ENCODE measurements around the gene SFI1. TPM values are rescaled to one million over a fixed set of nuclear protein-coding genes. Genes with fewer than 3 reads are reported as not detected.
A peak's percentile ranks its signal among the peaks of the same experiment; 100 is the strongest.

SFI1 gene, protein sequence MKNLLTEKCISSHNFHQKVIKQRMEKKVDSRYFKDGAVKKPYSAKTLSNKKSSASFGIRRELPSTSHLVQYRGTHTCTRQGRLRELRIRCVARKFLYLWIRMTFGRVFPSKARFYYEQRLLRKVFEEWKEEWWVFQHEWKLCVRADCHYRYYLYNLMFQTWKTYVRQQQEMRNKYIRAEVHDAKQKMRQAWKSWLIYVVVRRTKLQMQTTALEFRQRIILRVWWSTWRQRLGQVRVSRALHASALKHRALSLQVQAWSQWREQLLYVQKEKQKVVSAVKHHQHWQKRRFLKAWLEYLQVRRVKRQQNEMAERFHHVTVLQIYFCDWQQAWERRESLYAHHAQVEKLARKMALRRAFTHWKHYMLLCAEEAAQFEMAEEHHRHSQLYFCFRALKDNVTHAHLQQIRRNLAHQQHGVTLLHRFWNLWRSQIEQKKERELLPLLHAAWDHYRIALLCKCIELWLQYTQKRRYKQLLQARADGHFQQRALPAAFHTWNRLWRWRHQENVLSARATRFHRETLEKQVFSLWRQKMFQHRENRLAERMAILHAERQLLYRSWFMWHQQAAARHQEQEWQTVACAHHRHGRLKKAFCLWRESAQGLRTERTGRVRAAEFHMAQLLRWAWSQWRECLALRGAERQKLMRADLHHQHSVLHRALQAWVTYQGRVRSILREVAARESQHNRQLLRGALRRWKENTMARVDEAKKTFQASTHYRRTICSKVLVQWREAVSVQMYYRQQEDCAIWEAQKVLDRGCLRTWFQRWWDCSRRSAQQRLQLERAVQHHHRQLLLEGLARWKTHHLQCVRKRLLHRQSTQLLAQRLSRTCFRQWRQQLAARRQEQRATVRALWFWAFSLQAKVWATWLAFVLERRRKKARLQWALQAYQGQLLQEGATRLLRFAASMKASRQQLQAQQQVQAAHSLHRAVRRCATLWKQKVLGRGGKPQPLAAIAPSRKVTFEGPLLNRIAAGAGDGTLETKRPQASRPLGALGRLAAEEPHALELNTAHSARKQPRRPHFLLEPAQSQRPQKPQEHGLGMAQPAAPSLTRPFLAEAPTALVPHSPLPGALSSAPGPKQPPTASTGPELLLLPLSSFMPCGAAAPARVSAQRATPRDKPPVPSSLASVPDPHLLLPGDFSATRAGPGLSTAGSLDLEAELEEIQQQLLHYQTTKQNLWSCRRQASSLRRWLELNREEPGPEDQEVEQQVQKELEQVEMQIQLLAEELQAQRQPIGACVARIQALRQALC
- total RNA-seq = 100 to 1,000 TPM; 284 to 383 (median 304) TPM
- total RNA-seq (2013) = 151 TPM
- 42.2 to 336 (median 202) reads per million in 29 experiments for total RNA-seq

DNA sequence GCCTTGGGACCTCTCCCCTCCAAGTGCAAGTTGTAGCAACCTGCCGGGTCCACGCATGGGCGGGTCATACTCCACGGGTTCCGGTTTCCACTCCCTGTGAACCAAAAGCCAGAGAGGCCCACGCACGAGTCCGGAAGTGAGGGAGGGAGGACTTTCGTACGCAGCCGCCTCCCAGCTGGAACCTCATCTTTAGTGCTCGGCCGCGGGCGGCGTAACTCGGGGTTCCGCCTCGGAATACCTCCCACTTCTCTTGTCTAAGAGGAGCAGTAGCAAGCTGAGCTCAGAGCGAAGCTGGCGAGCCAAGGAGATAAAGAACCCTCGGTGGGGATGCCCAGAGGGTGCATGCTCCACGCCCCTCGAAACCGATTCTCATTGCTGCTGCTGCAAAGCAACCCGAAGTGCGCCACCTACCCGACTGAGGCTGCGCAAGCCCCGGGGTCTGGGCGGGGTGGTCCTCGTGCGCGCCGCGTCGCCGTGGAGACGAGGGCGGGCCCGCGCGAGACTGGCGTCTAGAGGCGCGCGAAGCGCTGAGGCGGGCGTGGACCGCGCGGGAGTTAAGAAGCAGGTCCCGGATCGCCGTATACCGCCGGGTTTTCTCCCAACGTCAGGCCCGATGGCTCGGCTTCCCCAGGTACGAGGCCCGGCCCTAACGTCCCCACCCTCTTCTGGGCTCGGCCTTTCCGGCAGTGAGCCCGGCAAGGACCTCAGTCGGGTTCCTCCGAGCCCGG lies at the start of gene SFI1:
Gene SFI1 (plus strand): TSS at position 530 of the 728 bp plus-strand sequence. CDS start 11,749 bp downstream, outside the sequence.
- no peaks in the 10 kb centered on the region for H3K36me3 Mint-ChIP-seq
- Histone ChIP-seq H3K27ac (ENCODE audit: low read length) (peak within 1 kb of the TSS; percentile 86), H3K4me1 (ENCODE audit: control insufficient read depth in 1 of 2, extremely low read depth in 1 of 2, insufficient read depth in 2 of 2, low read length in 2 of 2) (peaks cover 12 to 50% of the 10 kb centered on the region in 2 experiments), H3K27me3 (replicated peaks in 1 of 2; ENCODE audit: control insufficient read depth in 2 of 2, extremely low read depth in 1 of 2, insufficient read depth in 2 of 2, low read length in 1 of 2) (no peaks in the 10 kb centered on the region), H3K4me3 (ENCODE audit: control insufficient read depth in 1 of 2, extremely low read depth in 1 of 2, low read length in 1 of 2) (peak within 1 kb of the TSS; percentile 85 to 99), H3K36me3 (ENCODE audit: control insufficient read depth in 2 of 2, extremely low read depth in 1 of 2, insufficient read depth in 1 of 2, low read length in 1 of 2) (peaks cover 0 to 6% of the 10 kb centered on the region in 2 donors), H3K9me3 (no peaks in the 10 kb centered on the region)
- H3K4me1 Mint-ChIP-seq = peaks cover 24 to 49% (median 47%) of the 10 kb centered on the region in 3 donors
- no peaks in the 10 kb centered on the region for H3K9me3 Mint-ChIP-seq
- under 1% methylated on average over 69 of the region's 70 CpGs for WGBS (ENCODE audit: insufficient coverage)
- CTCF ChIA-PET = no interaction called here
- H3K4me3 Mint-ChIP-seq = peak within 1 kb of the TSS; percentile 96 to 97 (median 97)
- peak; percentile 84 to 92 (median 88) for ATAC-seq (replicated peaks in 1 of 4)
- no peaks in the 10 kb centered on the region for H3K27me3 Mint-ChIP-seq
- peak; percentile 92 to 97 (median 95) for DNase-seq
- H3K27ac Mint-ChIP-seq = peak within 1 kb of the TSS; percentile 95 to 98
- POLR2A ChIA-PET = no interaction called here

DNA sequence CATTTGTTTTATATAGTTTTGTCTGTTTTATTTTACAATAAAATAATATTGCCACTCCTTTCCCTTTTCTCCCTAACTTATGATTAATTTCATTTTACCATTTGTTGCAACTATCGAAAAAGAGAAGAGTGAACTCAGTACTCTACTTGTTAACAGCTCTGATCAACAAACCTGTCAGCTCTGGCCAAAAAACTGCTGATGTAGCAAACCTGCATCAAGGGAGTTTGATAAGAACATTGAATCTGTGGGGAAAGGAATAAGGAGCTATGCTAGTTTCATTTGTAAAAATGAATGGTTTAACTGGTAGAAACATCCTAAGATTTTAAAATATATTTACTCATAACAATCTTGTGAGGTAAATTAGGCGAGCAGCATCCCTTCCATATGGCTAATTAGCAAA lies 49.6 kb upstream of the SFI1 start:
- no peaks in the 10 kb centered on the region for H3K4me1 ChIP-seq (ENCODE audit: control insufficient read depth in 1 of 2, extremely low read depth in 1 of 2, insufficient read depth in 2 of 2, low read length in 2 of 2)
- Mint-ChIP-seq H3K9me3 (no peaks in the 10 kb centered on the region), H3K27me3 (no peaks in the 10 kb centered on the region), H3K27ac (no peak overlapping the region), H3K4me1 (no peaks in the 10 kb centered on the region), H3K4me3 (no peak overlapping the region), H3K36me3 (peaks cover 32% of the 10 kb centered on the region)
- peaks cover 0 to 48% of the 10 kb centered on the region in 2 donors for H3K36me3 ChIP-seq (ENCODE audit: control insufficient read depth in 2 of 2, extremely low read depth in 1 of 2, insufficient read depth in 1 of 2, low read length in 1 of 2)
- ATAC-seq (replicated peaks in 1 of 4) = no peak
- CTCF ChIA-PET = no interaction called here
- no CpG with 5 or more reads among the region's 2 CpGs for WGBS (ENCODE audit: insufficient coverage)
- H3K27ac ChIP-seq (ENCODE audit: low read length) = no peak overlapping the region
- POLR2A ChIA-PET = no interaction called here
- DNase-seq = no peak
- no peaks in the 10 kb centered on the region for H3K9me3 ChIP-seq
- no peaks in the 10 kb centered on the region for H3K27me3 ChIP-seq (replicated peaks in 1 of 2; ENCODE audit: control insufficient read depth in 2 of 2, extremely low read depth in 1 of 2, insufficient read depth in 2 of 2, low read length in 1 of 2)
- H3K4me3 ChIP-seq (ENCODE audit: control insufficient read depth in 1 of 2, extremely low read depth in 1 of 2, low read length in 1 of 2) = no peak overlapping the region

DNA sequence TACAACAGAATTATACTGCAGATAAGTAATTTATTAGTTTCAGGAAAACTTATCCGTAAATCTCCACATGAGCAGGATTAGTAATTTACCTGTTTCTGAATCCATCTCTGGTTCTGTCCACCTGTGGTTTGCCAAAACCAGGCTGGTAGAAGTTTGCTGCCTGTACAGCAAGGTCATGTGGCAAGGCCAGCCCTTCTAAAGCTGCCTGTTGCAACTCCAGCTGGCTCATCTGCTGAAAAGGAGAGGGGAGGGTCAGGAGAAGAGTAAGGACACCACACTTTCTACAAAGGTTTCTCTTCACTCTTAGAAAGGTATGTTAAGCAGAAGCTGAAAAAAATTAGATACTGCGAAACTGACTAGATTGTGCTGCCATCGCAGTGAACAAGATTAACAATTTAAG lies 49.0 kb upstream of the SFI1 start:
- Mint-ChIP-seq H3K4me1 (no peaks in the 10 kb centered on the region), H3K36me3 (peaks cover 26% of the 10 kb centered on the region), H3K9me3 (no peaks in the 10 kb centered on the region), H3K4me3 (no peak overlapping the region), H3K27ac (no peak overlapping the region), H3K27me3 (no peaks in the 10 kb centered on the region)
- POLR2A ChIA-PET = no interaction called here
- no peak for ATAC-seq (replicated peaks in 1 of 4)
- Histone ChIP-seq H3K36me3 (ENCODE audit: control insufficient read depth in 2 of 2, extremely low read depth in 1 of 2, insufficient read depth in 1 of 2, low read length in 1 of 2) (peaks cover 0 to 43% of the 10 kb centered on the region in 2 donors), H3K4me1 (ENCODE audit: control insufficient read depth in 1 of 2, extremely low read depth in 1 of 2, insufficient read depth in 2 of 2, low read length in 2 of 2) (no peaks in the 10 kb centered on the region), H3K9me3 (no peaks in the 10 kb centered on the region), H3K27me3 (replicated peaks in 1 of 2; ENCODE audit: control insufficient read depth in 2 of 2, extremely low read depth in 1 of 2, insufficient read depth in 2 of 2, low read length in 1 of 2) (no peaks in the 10 kb centered on the region), H3K4me3 (ENCODE audit: control insufficient read depth in 1 of 2, extremely low read depth in 1 of 2, low read length in 1 of 2) (no peak overlapping the region), H3K27ac (ENCODE audit: low read length) (no peak overlapping the region)
- DNase-seq = no peak
- WGBS (ENCODE audit: insufficient coverage) = no CpG with 5 or more reads among the region's 3 CpGs
- CTCF ChIA-PET = no interaction called here

DNA sequence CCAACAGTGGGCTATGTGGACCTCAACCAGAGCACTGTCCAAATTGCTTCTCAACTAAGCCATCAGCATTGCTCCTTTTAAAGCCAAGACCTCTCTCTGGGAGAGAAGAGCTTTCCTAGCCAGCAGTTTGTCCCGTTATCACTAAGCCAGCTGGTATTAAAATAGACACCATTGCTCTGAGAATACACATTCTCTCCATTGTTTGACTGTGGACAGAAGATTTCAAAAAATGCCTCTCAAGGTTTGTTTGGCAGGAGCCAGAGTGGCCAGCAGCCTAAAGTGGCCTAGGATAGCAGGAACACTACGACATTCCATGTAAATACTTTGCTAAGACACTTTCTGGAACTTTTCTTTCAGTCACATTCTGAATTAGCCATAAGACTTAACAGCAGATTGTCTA lies 48.0 kb upstream of the SFI1 start:
- Histone ChIP-seq H3K27ac (ENCODE audit: low read length) (no peak overlapping the region), H3K27me3 (replicated peaks in 1 of 2; ENCODE audit: control insufficient read depth in 2 of 2, extremely low read depth in 1 of 2, insufficient read depth in 2 of 2, low read length in 1 of 2) (no peaks in the 10 kb centered on the region), H3K4me3 (ENCODE audit: control insufficient read depth in 1 of 2, extremely low read depth in 1 of 2, low read length in 1 of 2) (no peak overlapping the region), H3K4me1 (ENCODE audit: control insufficient read depth in 1 of 2, extremely low read depth in 1 of 2, insufficient read depth in 2 of 2, low read length in 2 of 2) (no peaks in the 10 kb centered on the region), H3K36me3 (ENCODE audit: control insufficient read depth in 2 of 2, extremely low read depth in 1 of 2, insufficient read depth in 1 of 2, low read length in 1 of 2) (peaks cover 3 to 38% of the 10 kb centered on the region in 2 donors), H3K9me3 (no peaks in the 10 kb centered on the region)
- peaks cover 18% of the 10 kb centered on the region for H3K36me3 Mint-ChIP-seq
- POLR2A ChIA-PET = no interaction called here
- H3K27ac Mint-ChIP-seq = peak overlapping the region in 1 of 2 donors; percentile 37
- H3K27me3 Mint-ChIP-seq = no peaks in the 10 kb centered on the region
- H3K4me3 Mint-ChIP-seq = no peak overlapping the region
- DNase-seq = no peak
- CTCF ChIA-PET = no interaction called here
- 100% methylated on average over 1 of the region's 2 CpGs for WGBS (ENCODE audit: insufficient coverage)
- ATAC-seq (replicated peaks in 1 of 4) = no peak
- H3K4me1 Mint-ChIP-seq = no peaks in the 10 kb centered on the region
- H3K9me3 Mint-ChIP-seq = no peaks in the 10 kb centered on the region

DNA sequence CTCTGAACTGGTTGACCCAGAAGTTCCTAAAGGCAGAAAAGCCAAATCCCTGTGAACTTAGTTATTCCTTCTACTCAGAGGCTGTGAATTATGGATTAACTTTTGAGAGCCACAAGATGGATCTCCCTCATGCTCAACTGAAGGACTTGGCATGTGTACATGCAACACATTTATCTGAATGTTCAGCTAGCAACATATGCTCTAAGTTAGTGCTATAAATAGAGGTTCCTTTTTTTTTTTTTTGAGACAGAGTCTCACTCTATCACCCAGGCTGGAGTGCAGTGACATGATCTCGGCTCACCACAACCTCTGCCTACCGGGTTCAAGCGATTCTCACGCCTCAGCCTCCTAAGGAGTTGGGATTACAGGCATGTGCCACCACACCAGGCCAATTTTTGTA lies 46.8 kb upstream of the SFI1 start:
- no peak overlapping the region for H3K27ac ChIP-seq (ENCODE audit: low read length)
- Mint-ChIP-seq H3K27ac (peak overlapping the region in 1 of 2 donors; percentile 11), H3K27me3 (no peaks in the 10 kb centered on the region), H3K4me1 (no peaks in the 10 kb centered on the region), H3K4me3 (no peak overlapping the region), H3K9me3 (no peaks in the 10 kb centered on the region), H3K36me3 (peaks cover 18% of the 10 kb centered on the region)
- H3K9me3 ChIP-seq = no peaks in the 10 kb centered on the region
- no peak for DNase-seq
- H3K4me3 ChIP-seq (ENCODE audit: control insufficient read depth in 1 of 2, extremely low read depth in 1 of 2, low read length in 1 of 2) = no peak overlapping the region
- ChIA-PET CTCF (no interaction called here), POLR2A (interaction anchor here in 1 of 2 donors (1.4 kb wide), 1 partner anchor 19 kb away, joined by 4 read pairs; no protein-coding TSS in a partner anchor)
- no peaks in the 10 kb centered on the region for H3K4me1 ChIP-seq (ENCODE audit: control insufficient read depth in 1 of 2, extremely low read depth in 1 of 2, insufficient read depth in 2 of 2, low read length in 2 of 2)
- ATAC-seq (replicated peaks in 1 of 4) = no peak
- no peaks in the 10 kb centered on the region for H3K27me3 ChIP-seq (replicated peaks in 1 of 2; ENCODE audit: control insufficient read depth in 2 of 2, extremely low read depth in 1 of 2, insufficient read depth in 2 of 2, low read length in 1 of 2)
- peaks cover 3 to 34% of the 10 kb centered on the region in 2 donors for H3K36me3 ChIP-seq (ENCODE audit: control insufficient read depth in 2 of 2, extremely low read depth in 1 of 2, insufficient read depth in 1 of 2, low read length in 1 of 2)
- no CpG with 5 or more reads among the region's 4 CpGs for WGBS (ENCODE audit: insufficient coverage)

Measured in T-cell (primary cell).